Liver (tissue), 9 donors: ENCODE measurements around the gene SERPINB2. TPM values are rescaled to one million over a fixed set of nuclear protein-coding genes. Genes with fewer than 3 reads are reported as not detected.

Experiments used
- DNase-seq: peaks from one replicate; pipeline ENCODE4 v3.0.0-alpha.2; 2017; ENCODE audit warnings: low spot score
- H3K27ac ChIP-seq, 2 donors: one replicate each; pipeline ENCODE4 v1.7.0; 2013; ENCODE audit warnings: inconsistent platforms in 2 of 2, low read length in 2 of 2, control low read depth in 1 of 2, low read depth in 1 of 2, mild to moderate bottlenecking in 1 of 2
- H3K27me3 ChIP-seq, 4 donors: one replicate each; pipeline versions ENCODE4 v1.6.1 to v1.7.0; 2013; ENCODE audit warnings: low read length in 3 of 4, inconsistent platforms in 1 of 4, mild to moderate bottlenecking in 1 of 4, moderate library complexity in 1 of 4; ENCODE audit not compliant: control insufficient read depth in 4 of 4, insufficient read depth in 4 of 4
- H3K36me3 ChIP-seq, 4 donors: one replicate each; pipeline versions ENCODE4 v1.6.1 to v1.7.0; 2013; ENCODE audit warnings: low read length in 3 of 4, mild to moderate bottlenecking in 3 of 4, low read depth in 1 of 4, moderate library complexity in 1 of 4; ENCODE audit not compliant: control insufficient read depth in 4 of 4, insufficient read depth in 3 of 4
- H3K4me1 ChIP-seq, 4 donors: one replicate each; pipeline versions ENCODE4 v1.6.1 to v1.7.0; 2013; ENCODE audit warnings: low read length in 3 of 4, mild to moderate bottlenecking in 3 of 4, moderate library complexity in 1 of 4; ENCODE audit not compliant: control insufficient read depth in 4 of 4, insufficient read depth in 4 of 4
- H3K4me3 ChIP-seq, 3 donors: one replicate each; pipeline versions ENCODE4 v1.6.1 to v1.7.0; 2013; ENCODE audit warnings: low read length in 3 of 3, control low read depth in 1 of 3, low read depth in 1 of 3, mild to moderate bottlenecking in 1 of 3
- H3K9ac ChIP-seq, 2 donors: one replicate each; pipeline ENCODE4 v1.7.0; 2013; ENCODE audit warnings: low read length in 2 of 2, mild to moderate bottlenecking in 2 of 2, moderate library complexity in 2 of 2, control low read depth in 1 of 2, low read depth in 1 of 2
- H3K9me3 ChIP-seq, 4 donors: one replicate each; pipeline versions ENCODE4 v1.6.1 to v1.7.0; 2013; ENCODE audit warnings: low read length in 3 of 4; ENCODE audit not compliant: control insufficient read depth in 4 of 4
- ATF3 ChIP-seq: IDR thresholded peaks from 2 replicates; pipeline ENCODE4 v1.6.1; 2016; ENCODE audit warnings: antibody characterized with exemption
- CTCF ChIP-seq: fragments of 150-350 bp; IDR thresholded peaks from 2 replicates; pipeline ENCODE4 v1.5.1; 2017; ENCODE audit warnings: improper control_type of control experiment, low read depth, low read length; ENCODE audit not compliant: missing input control
- EGR1 ChIP-seq, 2 donors: IDR thresholded peaks; 2 replicates each; pipeline ENCODE4 v1.6.1; 2016 to 2018; ENCODE audit warnings: antibody characterized with exemption in 2 of 2, low read depth in 2 of 2
- FOXA1 ChIP-seq: IDR thresholded peaks from 2 replicates; pipeline ENCODE4 v1.6.1; 2016; ENCODE audit warnings: antibody characterized with exemption
- FOXA2 ChIP-seq: IDR thresholded peaks from 2 replicates; pipeline ENCODE4 v1.6.1; 2016; ENCODE audit warnings: antibody characterized with exemption
- GABPA ChIP-seq, 2 donors: IDR thresholded peaks in 1 of 2; conservative IDR thresholded peaks in 1 of 2; 2 replicates each; pipeline ENCODE4 v1.6.1; 2016; ENCODE audit warnings: antibody characterized with exemption in 2 of 2, mild to moderate bottlenecking in 1 of 2, moderate library complexity in 1 of 2
- HNF4A ChIP-seq, 2 donors: conservative IDR thresholded peaks; 2 replicates each; pipeline ENCODE4 v1.6.1; 2016; ENCODE audit warnings: antibody characterized with exemption in 2 of 2, mild to moderate bottlenecking in 2 of 2
- HNF4G ChIP-seq: IDR thresholded peaks from 2 replicates; pipeline ENCODE4 v1.6.1; 2016; ENCODE audit warnings: antibody characterized with exemption
- JUND ChIP-seq, 2 donors: IDR thresholded peaks; 2 replicates each; pipeline ENCODE4 v1.6.1; 2016; ENCODE audit warnings: antibody characterized with exemption in 2 of 2
- MAX ChIP-seq: IDR thresholded peaks from 2 replicates; pipeline ENCODE4 v1.6.1; 2016; ENCODE audit warnings: antibody characterized with exemption
- NR2F2 ChIP-seq: IDR thresholded peaks from 2 replicates; pipeline ENCODE4 v1.6.1; 2016; ENCODE audit warnings: antibody characterized with exemption
- RAD21 ChIP-seq, 2 donors: IDR thresholded peaks; 2 replicates each; pipeline ENCODE4 v1.6.1; 2016; ENCODE audit warnings: antibody characterized with exemption in 2 of 2, mild to moderate bottlenecking in 2 of 2
- REST ChIP-seq: IDR thresholded peaks from 2 replicates; pipeline ENCODE4 v1.6.1; 2016; ENCODE audit warnings: antibody characterized with exemption, mild to moderate bottlenecking
- RXRA ChIP-seq, 2 donors: IDR thresholded peaks; 2 replicates each; pipeline ENCODE4 v1.6.1; 2017 to 2018; ENCODE audit warnings: antibody characterized with exemption in 2 of 2, mild to moderate bottlenecking in 1 of 2
- SP1 ChIP-seq: IDR thresholded peaks from 2 replicates; pipeline ENCODE4 v1.6.1; 2018; ENCODE audit warnings: antibody characterized with exemption, mild to moderate bottlenecking
- TAF1 ChIP-seq: conservative IDR thresholded peaks from 2 replicates; pipeline ENCODE4 v1.6.1; 2016; ENCODE audit warnings: antibody characterized with exemption, mild to moderate bottlenecking
- YY1 ChIP-seq: IDR thresholded peaks from 2 replicates; pipeline ENCODE4 v1.6.1; 2016; ENCODE audit warnings: antibody characterized with exemption, mild to moderate bottlenecking
- ZBTB33 ChIP-seq: IDR thresholded peaks from 2 replicates; pipeline ENCODE4 v1.6.1; 2016; ENCODE audit warnings: antibody characterized with exemption
- WGBS: extraction: QIAGEN DNeasy Blood & Tissue Kit; methylation state at CpG from one replicate; pipeline ENCODE4 v1.1.7; 2013; 5-methylcytosine and 5-hydroxymethylcytosine counted together
- polyA plus RNA-seq, 2 donors: library from polyadenylated mRNA; stranded (reverse) in 1 of 2; unstranded in 1 of 2; fragments of 200-250 nt in 1 of 2; fragments of >200 nt in 1 of 2; fragmentation: Nextera tagmentation in 1 of 2; extraction: Ambion mirVana in 1 of 2; gene quantifications; one replicate each; pipeline versions ENCODE4 v1.2.1 to v1.2.3, GENCODE V29; 2013 to 2015
- total RNA-seq, 2 donors: library from RNA; depleted of rRNA; stranded (reverse); fragments of >200 nt; gene quantifications; one replicate each; pipeline ENCODE4 v1.2.3, GENCODE V29; 2014
- donor health status: healthy.
- donor health status: healthy.
- donor health status: healthy.
- donor health status: healthy.
- donor health status: healthy.

The SERPINB2 gene
- total and polyA plus RNA-seq, 4 donors: 0.02 to 1.7 TPM; not detected in 2

GRCh38 chr18:63848159-63848558 lies 39.3 kb upstream of the SERPINB2 start:
- Histone ChIP-seq H3K4me3 (no peak overlapping the region), H3K27ac (no peak overlapping the region), H3K9ac (no peak overlapping the region), H3K27me3 (no peaks in the 10 kb centered on the region), H3K9me3 (no peaks in the 10 kb centered on the region), H3K4me1 (no peaks in the 10 kb centered on the region), H3K36me3 (no peaks in the 10 kb centered on the region)
- peak; percentile 63 for TF ChIP-seq CTCF
- TF ChIP-seq RAD21 (IDR thresholded peaks at IDR 0.05): peak; percentile 81 to 85
- TF ChIP-seq MAX: no peak
- WGBS: 2% methylated on average over 2 of the region's 2 CpGs
- DNase-seq: no peak

GRCh38 chr18:63850020-63850419 lies 37.5 kb upstream of the SERPINB2 start:
- WGBS: 20% methylated on average over 4 of the region's 4 CpGs
- DNase-seq: no peak
- H3K4me3 ChIP-seq: no peak overlapping the region
- no peak overlapping the region for H3K9ac ChIP-seq
- no peaks in the 10 kb centered on the region for H3K9me3 ChIP-seq
- peak; percentile 92 for TF ChIP-seq FOXA2
- no peak for TF ChIP-seq NR2F2
- no peak for TF ChIP-seq EGR1 (IDR thresholded peaks at IDR 0.05; ENCODE audit: low read depth in 2 of 2)
- TF ChIP-seq HNF4G: no peak
- no peak for TF ChIP-seq MAX
- peak; percentile 30 to 50 for TF ChIP-seq HNF4A (conservative IDR thresholded peaks at IDR 0.05)
- no peak for TF ChIP-seq GABPA (IDR thresholded peaks at IDR 0.05 in 1 of 2, conservative IDR thresholded peaks at IDR 0.05 in 1 of 2)
- TF ChIP-seq RAD21 (IDR thresholded peaks at IDR 0.05): peak; percentile 66 to 76
- no peak for TF ChIP-seq ZBTB33
- no peak for TF ChIP-seq JUND (IDR thresholded peaks at IDR 0.05)
- no peak for TF ChIP-seq YY1
- peak; percentile 25 to 36 for TF ChIP-seq RXRA (IDR thresholded peaks at IDR 0.05)
- TF ChIP-seq REST: no peak
- TF ChIP-seq TAF1: no peak
- TF ChIP-seq ATF3: no peak
- peak; percentile 72 for TF ChIP-seq FOXA1
- TF ChIP-seq SP1: no peak
- TF ChIP-seq CTCF: peak; percentile 52
- H3K36me3 ChIP-seq: no peaks in the 10 kb centered on the region
- H3K27ac ChIP-seq: no peak overlapping the region
- H3K4me1 ChIP-seq: no peaks in the 10 kb centered on the region
- H3K27me3 ChIP-seq: no peaks in the 10 kb centered on the region
